Activated T-cell treated with anti-CD3 and anti-CD28 coated beads, Interleukin-2, amount 50 U/mL, for 4 hours (primary cell): ENCODE results near the gene BMP7. TPM values are rescaled to one million over a fixed set of nuclear protein-coding genes. Genes with fewer than 3 reads are reported as not detected.
"Not testable (repeated sequence)": the region's sequence is repeated elsewhere in the genome, so short reads cannot be mapped to it uniquely, and the experiment has no call there.

Source experiments
- ATAC-seq, 2 donors: fragments of 200-7000 bp; cut with Tn5 transposase; one replicate each; pipeline ENCODE4 v1.10.0; 2021
- DNase-seq: peaks from one replicate; pipeline ENCODE4 v3.0.0-alpha.2; 2020
- H3K27me3 Mint-ChIP-seq: one replicate; pipeline ENCODE4 v1.8.0; 2021; ENCODE audit warnings: low read depth, mixed read lengths
- H3K36me3 Mint-ChIP-seq: one replicate; pipeline ENCODE4 v1.8.0; 2022; ENCODE audit warnings: mixed read lengths; ENCODE audit not compliant: insufficient read depth
- H3K4me1 Mint-ChIP-seq: one replicate; pipeline ENCODE4 v1.8.0; 2021; ENCODE audit warnings: low read depth, mixed read lengths
- H3K4me3 Mint-ChIP-seq: one replicate; pipeline ENCODE4 v1.8.0; 2021; ENCODE audit warnings: mild to moderate bottlenecking, moderate library complexity, mixed read lengths
- H3K9me3 Mint-ChIP-seq: one replicate; pipeline ENCODE4 v1.8.0; 2021; ENCODE audit warnings: mixed read lengths
- total RNA-seq, 3 donors: library from RNA; stranded (reverse); gene quantifications; one replicate each; pipeline ENCODE4 v1.2.1, GENCODE V29; 2021

Gene BMP7
- total RNA-seq, 3 donors from 2014 or later, result 0.08 TPM; not detected in 2

DNA sequence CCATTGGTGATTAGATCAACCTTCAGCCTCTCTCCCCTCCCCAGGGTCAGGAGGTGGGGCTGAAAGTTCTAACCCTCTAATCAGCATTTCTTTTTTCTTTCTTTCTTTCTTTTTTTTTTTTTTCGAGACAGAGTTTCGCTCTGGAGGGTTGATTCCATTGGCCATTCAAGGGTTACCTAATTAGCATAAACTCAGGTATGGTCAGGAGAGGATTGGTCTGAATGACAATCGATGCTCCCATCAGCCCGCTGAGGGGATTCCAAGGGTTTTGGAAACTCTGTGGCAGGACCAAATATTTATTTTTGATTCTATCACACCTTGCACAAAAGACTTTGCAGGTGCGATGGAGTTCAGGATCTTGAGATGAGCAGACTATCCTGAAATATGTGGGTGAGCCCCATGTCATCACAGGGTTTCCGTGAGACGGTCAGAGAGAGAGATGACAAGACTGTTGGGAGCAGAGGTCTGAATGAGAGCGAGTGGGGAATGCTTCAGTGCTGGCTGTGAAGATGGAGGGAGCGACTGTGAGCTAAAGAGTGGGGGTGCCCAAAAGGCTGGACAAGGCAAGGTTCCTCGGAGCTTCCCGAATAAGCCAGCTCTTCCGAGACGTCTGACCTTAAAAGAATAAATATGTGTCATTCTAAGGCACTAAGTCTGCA lies 107.1 kb downstream of the BMP7 start:
- no peaks in the 10 kb centered on the region for H3K36me3 Mint-ChIP-seq
- no peaks in the 10 kb centered on the region for H3K9me3 Mint-ChIP-seq
- no peak for ATAC-seq
- H3K4me1 Mint-ChIP-seq, result no peaks in the 10 kb centered on the region
- H3K27me3 Mint-ChIP-seq, result no peaks in the 10 kb centered on the region
- H3K4me3 Mint-ChIP-seq, result no peak overlapping the region
- DNase-seq, result no peak

DNA sequence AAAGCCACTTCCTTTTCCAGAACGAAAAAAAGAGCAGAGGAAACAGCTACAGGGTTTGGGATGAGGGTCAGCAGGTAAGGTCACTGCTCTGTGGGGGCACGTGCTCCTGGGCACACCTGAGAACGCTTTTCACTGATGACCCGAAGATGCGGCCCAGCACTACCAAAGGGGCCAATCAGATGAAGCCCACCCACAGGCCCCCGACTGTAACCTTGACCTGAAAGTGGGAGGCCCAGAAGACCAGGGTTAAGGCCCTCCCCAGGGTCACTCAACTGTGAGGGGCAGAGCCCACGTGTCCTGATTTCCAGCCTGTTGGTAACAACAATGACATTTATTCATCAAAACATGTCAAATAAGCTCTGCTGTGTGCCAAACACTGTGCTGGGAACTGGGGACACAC lies 108.0 kb downstream of the BMP7 start:
- no peak overlapping the region for H3K4me3 Mint-ChIP-seq
- no peaks in the 10 kb centered on the region for H3K27me3 Mint-ChIP-seq
- no peaks in the 10 kb centered on the region for H3K9me3 Mint-ChIP-seq
- H3K4me1 Mint-ChIP-seq, result no peaks in the 10 kb centered on the region
- H3K36me3 Mint-ChIP-seq, result no peaks in the 10 kb centered on the region
- DNase-seq (no peak), ATAC-seq (no peak)

DNA sequence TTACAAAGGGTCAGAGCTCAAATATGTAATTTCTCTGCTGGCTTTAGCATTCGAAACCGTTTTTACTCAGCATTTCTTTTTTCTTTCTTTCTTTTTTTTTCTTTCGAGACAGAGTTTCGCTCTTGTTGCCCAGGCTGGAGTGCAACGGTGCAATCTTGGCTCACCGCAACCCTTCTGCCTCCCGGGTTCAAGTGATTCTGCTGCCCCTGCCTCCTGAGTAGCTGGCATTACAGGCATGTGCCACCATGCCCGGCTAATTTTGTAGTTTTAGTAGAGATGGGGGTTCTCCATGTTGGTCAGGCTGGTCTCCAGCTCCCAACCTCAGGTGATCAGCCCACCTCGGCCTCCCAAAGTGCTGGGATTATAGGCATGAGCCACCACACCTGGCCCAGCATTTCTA lies 108.7 kb downstream of the BMP7 start:
- H3K4me1 Mint-ChIP-seq, H3K4me3 Mint-ChIP-seq, H3K27me3 Mint-ChIP-seq, DNase-seq, H3K9me3 Mint-ChIP-seq, ATAC-seq, H3K36me3 Mint-ChIP-seq: not testable (repeated sequence)

DNA sequence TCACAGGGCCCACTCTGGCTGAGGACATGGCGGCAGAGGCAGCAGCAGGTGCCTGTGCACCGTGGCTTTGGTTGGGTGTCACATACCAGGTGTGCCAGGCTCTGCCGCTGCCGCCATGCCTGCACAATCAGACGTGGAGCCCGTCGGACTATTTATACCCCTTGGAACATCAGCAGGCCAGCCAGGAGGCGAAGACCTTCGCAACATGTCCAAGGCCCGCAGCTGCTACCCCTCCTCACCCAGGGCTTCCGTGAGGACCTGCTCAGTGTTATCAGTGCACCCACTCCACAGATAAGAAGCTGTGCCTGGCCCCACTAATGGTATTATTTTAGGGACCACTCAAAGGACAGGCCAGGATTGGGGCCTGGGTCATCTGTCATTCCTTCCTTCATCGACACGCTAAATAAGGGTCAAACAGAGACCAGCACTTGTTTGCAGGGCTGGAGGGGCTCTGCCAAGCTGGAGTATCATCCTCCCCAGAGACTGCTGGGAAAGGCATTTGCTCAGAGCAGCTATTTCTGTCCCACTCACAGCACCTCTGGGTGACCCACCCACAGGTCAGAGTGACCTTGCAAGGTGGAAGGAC lies 109.2 kb downstream of the BMP7 start:
- Mint-ChIP-seq H3K4me3 (no peak overlapping the region), H3K9me3 (no peaks in the 10 kb centered on the region), H3K27me3 (no peaks in the 10 kb centered on the region), H3K36me3 (no peaks in the 10 kb centered on the region), H3K4me1 (no peaks in the 10 kb centered on the region)
- ATAC-seq, result no peak
- no peak for DNase-seq

DNA sequence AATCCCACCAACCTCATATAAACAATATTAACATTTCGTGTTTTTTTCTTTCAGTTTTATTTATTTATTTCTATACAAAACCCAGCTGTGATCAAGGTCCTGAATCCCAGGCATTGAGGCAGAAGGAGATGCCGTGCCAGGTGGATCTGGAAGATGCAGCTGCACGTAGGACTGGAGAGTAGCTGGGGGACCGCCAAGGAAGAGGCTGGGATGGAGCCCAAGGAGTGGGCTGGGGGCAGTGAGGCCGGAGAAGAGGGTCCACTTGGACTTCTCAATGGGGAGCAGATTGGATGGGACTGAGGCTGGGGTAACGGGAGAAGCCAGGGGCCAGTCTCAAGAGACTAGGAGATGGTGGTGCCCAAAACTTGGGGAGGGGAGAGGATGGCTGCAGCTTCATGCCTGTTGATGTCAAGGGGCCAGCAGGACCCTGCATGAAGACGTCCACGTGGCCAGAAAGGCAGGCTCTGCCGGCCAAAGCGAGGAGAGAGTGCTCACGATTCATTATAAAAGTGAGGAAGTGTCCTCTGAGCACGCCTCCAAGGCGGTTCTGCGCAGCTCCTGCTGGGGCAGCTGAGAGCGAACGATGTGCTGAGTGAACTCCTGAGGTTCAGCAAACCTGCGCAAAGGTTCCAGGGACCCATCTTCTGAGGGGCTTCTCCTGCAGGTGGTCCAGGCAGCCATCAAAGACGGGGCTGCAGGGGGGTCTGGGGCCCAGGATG lies 110.3 kb downstream of the BMP7 start:
- Mint-ChIP-seq H3K9me3 (peaks cover 4% of the 10 kb centered on the region), H3K27me3 (no peaks in the 10 kb centered on the region), H3K36me3 (no peaks in the 10 kb centered on the region), H3K4me1 (no peaks in the 10 kb centered on the region), H3K4me3 (no peak overlapping the region)
- ATAC-seq (no peak), DNase-seq (no peak)

DNA sequence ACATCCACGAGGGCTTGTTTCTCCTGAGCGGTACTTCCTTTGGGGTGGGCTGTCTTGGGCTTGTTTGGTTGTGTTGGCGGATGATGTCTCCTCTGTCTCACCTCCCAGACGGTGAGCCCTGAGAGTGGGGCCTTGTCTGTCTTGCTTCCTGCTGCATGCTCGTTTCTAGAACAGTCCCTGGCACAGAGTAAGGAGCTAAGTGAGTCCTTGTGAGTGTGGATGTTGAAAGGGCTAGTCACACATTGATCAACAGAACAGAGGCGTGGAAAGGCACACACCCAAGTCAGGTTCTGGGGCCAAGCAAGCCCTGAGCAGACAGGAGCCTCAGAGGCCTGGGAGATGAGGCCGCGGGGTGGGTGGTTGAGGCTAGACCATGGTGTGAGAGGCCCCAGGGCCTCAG lies 111.0 kb downstream of the BMP7 start:
- Mint-ChIP-seq H3K4me3 (no peak overlapping the region), H3K36me3 (no peaks in the 10 kb centered on the region), H3K4me1 (no peaks in the 10 kb centered on the region), H3K9me3 (peaks cover 4% of the 10 kb centered on the region), H3K27me3 (no peaks in the 10 kb centered on the region)
- DNase-seq (no peak), ATAC-seq (no peak)

DNA sequence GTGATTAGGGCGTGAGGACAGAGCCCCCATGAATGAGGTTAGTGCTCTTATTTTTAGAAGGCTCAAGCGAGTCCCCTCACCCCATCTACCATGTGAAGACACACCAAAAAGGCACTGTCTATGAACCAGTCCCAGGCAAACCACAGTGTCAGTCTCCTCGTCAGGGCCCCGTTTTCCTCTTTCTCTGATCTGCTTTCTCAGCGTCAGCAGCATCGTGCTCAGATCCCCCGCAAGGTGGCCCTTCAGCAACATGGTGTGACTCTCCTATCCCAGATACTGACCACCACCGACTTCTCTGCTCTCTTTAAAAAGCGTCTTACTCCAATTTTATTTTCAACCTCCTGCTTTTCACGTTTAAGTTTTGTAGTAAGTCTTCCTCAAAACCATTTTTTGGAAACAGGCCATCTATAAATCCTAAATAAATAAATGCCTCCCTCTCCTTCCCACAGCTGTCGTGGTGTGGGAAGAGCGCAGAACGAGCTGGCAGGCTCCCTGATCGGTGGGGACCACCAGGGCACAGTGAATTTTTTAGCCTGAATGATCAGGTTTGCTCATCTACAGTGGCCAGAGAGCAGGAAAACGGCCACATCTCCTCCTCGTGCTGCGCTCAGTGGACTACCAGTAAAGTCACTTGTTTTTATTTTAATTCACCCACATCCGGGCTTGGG lies 113.1 kb downstream of the BMP7 start:
- Mint-ChIP-seq H3K36me3 (no peaks in the 10 kb centered on the region), H3K9me3 (peaks cover 4% of the 10 kb centered on the region), H3K4me1 (no peaks in the 10 kb centered on the region), H3K4me3 (no peak overlapping the region), H3K27me3 (peaks cover 5% of the 10 kb centered on the region)
- DNase-seq, result no peak
- no peak for ATAC-seq

DNA sequence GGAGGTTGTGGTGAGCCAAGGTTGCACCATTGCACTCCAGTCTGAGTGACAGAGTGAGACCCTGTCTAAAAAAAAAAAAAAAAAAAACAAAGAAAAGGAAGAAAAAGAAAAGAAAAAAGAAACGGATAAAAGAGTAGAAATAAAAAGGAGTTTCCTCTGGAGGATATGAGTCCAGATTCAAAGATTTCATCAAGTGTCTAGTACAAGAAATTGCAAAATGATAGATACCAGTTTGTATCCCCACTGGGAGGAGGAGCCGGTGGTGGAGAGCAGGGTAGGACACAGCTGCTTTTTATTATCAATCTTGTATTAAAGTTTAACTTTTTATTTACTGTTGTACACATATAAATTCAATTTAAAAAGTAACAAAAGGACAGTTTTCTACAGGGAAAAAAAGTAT lies 113.9 kb downstream of the BMP7 start:
- H3K27me3 Mint-ChIP-seq, result peaks cover 11% of the 10 kb centered on the region
- no peaks in the 10 kb centered on the region for H3K4me1 Mint-ChIP-seq
- H3K36me3 Mint-ChIP-seq, result no peaks in the 10 kb centered on the region
- H3K4me3 Mint-ChIP-seq, result no peak overlapping the region
- H3K9me3 Mint-ChIP-seq, result peaks cover 5% of the 10 kb centered on the region
- DNase-seq (no peak), ATAC-seq (no peak)

DNA sequence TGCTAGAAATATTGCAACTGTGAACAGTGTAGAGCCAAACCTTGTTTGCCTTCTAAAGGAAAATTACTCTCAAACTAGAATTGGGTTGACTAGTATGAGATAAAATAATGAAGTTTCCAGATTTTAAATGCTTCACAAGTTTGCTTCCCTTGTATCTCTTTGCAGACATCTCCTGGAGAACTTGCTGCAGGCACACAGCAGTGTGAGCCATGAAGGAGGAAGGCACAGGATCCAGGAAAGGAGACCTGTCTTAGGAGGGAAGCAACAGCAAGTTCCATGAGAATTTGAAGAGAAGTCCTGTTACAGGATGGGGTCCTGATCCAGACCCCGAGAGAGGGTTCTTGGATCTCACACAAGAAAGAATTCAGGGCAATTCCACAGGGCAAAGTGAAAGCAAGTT lies 115.9 kb downstream of the BMP7 start:
- no peaks in the 10 kb centered on the region for H3K4me1 Mint-ChIP-seq
- H3K9me3 Mint-ChIP-seq, result peaks cover 13% of the 10 kb centered on the region
- ATAC-seq (no peak), DNase-seq (no peak)
- no peaks in the 10 kb centered on the region for H3K36me3 Mint-ChIP-seq
- no peak overlapping the region for H3K4me3 Mint-ChIP-seq
- H3K27me3 Mint-ChIP-seq, result peaks cover 11% of the 10 kb centered on the region

DNA sequence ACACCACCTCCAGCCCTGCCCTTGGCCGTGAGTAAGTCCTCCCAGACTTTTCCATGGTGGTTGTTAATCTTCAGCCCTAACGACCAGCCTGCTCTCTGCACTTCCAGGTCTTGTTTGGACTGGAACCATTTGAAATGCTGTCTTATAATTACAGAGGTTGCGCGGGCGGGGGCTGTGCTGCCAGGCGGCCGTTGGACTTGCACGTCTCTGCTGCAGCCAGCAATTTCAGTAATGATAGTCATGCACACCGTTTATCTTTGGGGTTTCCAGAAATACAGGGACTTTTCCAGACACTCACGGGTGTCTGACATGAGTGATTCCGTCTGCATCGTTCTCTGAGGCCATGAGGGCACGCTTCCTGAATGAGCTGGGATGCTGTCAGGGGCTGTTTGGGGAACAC lies 118.2 kb downstream of the BMP7 start:
- Mint-ChIP-seq H3K9me3 (peaks cover 13% of the 10 kb centered on the region), H3K36me3 (no peaks in the 10 kb centered on the region), H3K4me1 (no peaks in the 10 kb centered on the region), H3K27me3 (peaks cover 11% of the 10 kb centered on the region), H3K4me3 (no peak overlapping the region)
- DNase-seq (no peak), ATAC-seq (no peak)

DNA sequence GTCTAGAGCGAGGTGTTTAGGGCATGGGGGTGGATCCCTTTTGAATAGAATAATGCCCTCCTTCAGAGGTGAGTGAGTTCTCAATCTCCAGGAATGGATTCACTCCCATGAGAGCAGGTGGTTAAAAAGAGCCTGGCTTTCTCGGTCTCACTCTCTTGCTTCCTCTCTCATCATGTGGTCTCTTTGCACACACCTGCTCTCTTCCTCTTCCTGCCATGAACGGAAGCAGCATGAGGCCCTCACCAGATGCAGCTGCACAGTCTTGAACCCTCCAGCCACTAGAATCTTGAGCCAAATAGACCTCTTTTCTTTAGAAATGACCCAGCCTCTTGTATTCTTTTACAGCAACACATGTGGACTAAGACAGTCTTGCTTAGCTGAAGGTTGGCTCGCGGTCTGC lies 119.3 kb downstream of the BMP7 start:
- no peak overlapping the region for H3K4me3 Mint-ChIP-seq
- H3K4me1 Mint-ChIP-seq, result no peaks in the 10 kb centered on the region

DNA sequence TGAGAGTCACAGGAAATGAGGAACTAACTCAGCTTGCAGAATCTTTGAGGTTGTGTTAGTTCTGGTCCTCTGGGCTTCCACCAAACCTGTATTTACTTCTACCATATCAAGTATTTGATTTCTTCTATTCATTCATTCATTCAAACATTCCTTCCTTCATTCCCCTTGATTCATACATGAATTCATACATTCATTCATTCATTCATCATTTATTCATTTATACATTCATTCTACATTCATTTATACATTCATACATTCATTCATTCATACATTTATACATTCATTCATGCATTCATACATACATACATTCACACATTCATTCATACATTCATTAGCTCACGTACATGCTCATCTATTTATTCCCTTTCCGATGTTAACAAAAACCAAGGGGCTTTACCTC lies 120.3 kb downstream of the BMP7 start:
- no peak for ATAC-seq
- no peak for DNase-seq
- Mint-ChIP-seq H3K9me3 (peaks cover 9% of the 10 kb centered on the region), H3K27me3 (peaks cover 11% of the 10 kb centered on the region), H3K4me3 (no peak overlapping the region), H3K4me1 (no peaks in the 10 kb centered on the region), H3K36me3 (no peaks in the 10 kb centered on the region)

More for the DNA sequence above, 119.3 kb downstream of the BMP7 start:
- no peaks in the 10 kb centered on the region for H3K36me3 Mint-ChIP-seq
- peaks cover 11% of the 10 kb centered on the region for H3K27me3 Mint-ChIP-seq
- no peak for DNase-seq
- peaks cover 13% of the 10 kb centered on the region for H3K9me3 Mint-ChIP-seq
- ATAC-seq, result no peak

DNA sequence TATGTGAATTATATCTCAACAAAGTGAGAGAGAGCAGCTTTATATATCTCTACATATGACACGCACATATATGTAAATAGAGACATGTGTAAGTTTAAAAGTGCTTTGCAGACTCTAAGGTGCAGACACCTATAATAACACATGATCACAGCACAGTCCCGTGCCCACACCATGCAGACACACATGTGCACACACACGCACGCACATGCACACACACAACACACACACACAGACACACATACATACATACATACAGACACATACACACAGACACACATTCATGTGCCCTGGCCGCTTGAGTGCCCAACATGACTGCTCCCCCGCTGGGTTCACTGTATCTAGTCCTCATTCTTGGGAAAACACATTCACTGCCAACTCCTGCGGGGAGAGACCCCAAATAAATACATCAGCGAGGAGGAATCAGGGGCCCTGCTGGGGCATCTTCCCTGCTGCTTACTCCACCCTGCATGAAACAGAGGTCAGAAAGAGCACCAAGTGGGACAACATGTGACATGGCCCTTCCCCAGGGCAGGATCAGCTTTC lies 121.3 kb downstream of the BMP7 start:
- Mint-ChIP-seq H3K4me1 (no peaks in the 10 kb centered on the region), H3K27me3 (peaks cover 13% of the 10 kb centered on the region), H3K36me3 (no peaks in the 10 kb centered on the region), H3K4me3 (no peak overlapping the region), H3K9me3 (peaks cover 9% of the 10 kb centered on the region)
- DNase-seq, result no peak
- ATAC-seq, result no peak

DNA sequence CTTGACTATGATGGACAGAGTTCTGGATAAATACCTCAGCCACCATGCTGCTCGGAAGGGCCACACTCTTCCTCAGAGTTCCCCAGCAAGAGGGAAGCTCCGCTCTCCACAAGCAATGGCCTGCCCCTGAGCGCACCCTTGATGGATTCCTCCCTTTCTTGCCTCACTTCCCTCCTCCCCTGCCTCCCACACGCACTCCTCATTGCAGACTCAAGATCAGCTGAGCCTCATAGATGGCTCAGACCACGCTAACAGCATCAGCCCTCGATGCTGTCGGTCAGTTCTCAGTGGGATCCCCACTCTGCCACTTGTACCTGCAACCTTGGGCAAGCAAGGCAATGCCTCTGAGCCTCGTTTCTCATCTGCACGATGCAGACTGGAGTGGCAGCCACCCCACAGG lies 123.3 kb downstream of the BMP7 start:
- no peaks in the 10 kb centered on the region for H3K36me3 Mint-ChIP-seq
- DNase-seq (no peak), ATAC-seq (no peak)
- no peaks in the 10 kb centered on the region for H3K4me1 Mint-ChIP-seq
- peaks cover 6% of the 10 kb centered on the region for H3K27me3 Mint-ChIP-seq
- H3K9me3 Mint-ChIP-seq, result peaks cover 9% of the 10 kb centered on the region
- no peak overlapping the region for H3K4me3 Mint-ChIP-seq
